ENCODE results near the gene TMPRSS4.

Gene TMPRSS4

GRCh38 chr11:118114266-118114665, 37.4 kb downstream of the TMPRSS4 start:
- CTCF ChIA-PET, result interaction anchor here (0.6 to 1.2 kb wide), 3 partner anchors 30 to 1232 kb away, joined by 3 read pairs; no protein-coding TSS in a partner anchor
- POLR2A ChIA-PET, result no interaction called here
- no peak for DNase-seq (ENCODE audit: low read depth, low spot score)
- no peak overlapping the region for H3K4me3 ChIP-seq (ENCODE audit: low read depth, low read length)
- TF ChIP-seq CTCF (IDR thresholded peaks at IDR 0.05; ENCODE audit: insufficient read depth, low read length, missing control alignments), result no peak

GRCh38 chr11:118115048-118115447, 38.2 kb downstream of the TMPRSS4 start:
- CTCF ChIA-PET, result no interaction called here
- no peak overlapping the region for H3K4me3 ChIP-seq (ENCODE audit: low read depth, low read length)
- DNase-seq (ENCODE audit: low read depth, low spot score), result no peak
- no peak for TF ChIP-seq CTCF (IDR thresholded peaks at IDR 0.05; ENCODE audit: insufficient read depth, low read length, missing control alignments)
- POLR2A ChIA-PET, result no interaction called here

GRCh38 chr11:118117790-118118601, 41.1 kb downstream of the TMPRSS4 start:
- DNase-seq (ENCODE audit: low read depth, low spot score), result no peak
- no peak overlapping the region for H3K4me3 ChIP-seq (ENCODE audit: low read depth, low read length)
- POLR2A ChIA-PET, result no interaction called here
- CTCF ChIA-PET, result no interaction called here
- TF ChIP-seq CTCF (IDR thresholded peaks at IDR 0.05; ENCODE audit: insufficient read depth, low read length, missing control alignments), result no peak

GRCh38 chr11:118120793-118121192, 43.9 kb downstream of the TMPRSS4 start:
- CTCF ChIA-PET, result interaction anchor here (1.4 to 1.5 kb wide), 2 partner anchors 50 to 67 kb away, joined by 3 to 6 read pairs; no protein-coding TSS in a partner anchor

GRCh38 chr11:118124929-118125535, 48.2 kb downstream of the TMPRSS4 start:
- ChIA-PET POLR2A (no interaction called here), CTCF (interaction anchor here (1.4 to 1.5 kb wide), 2 partner anchors 20 to 46 kb away, joined by 4 read pairs; no protein-coding TSS in a partner anchor)
- no peak for DNase-seq (ENCODE audit: low read depth, low spot score)
- H3K4me3 ChIP-seq (ENCODE audit: low read depth, low read length), result no peak overlapping the region
- no peak for TF ChIP-seq CTCF (IDR thresholded peaks at IDR 0.05; ENCODE audit: insufficient read depth, low read length, missing control alignments)

More at GRCh38 chr11:118120793-118121192, 43.9 kb downstream of the TMPRSS4 start:
- POLR2A ChIA-PET, result no interaction called here
- no peak for TF ChIP-seq CTCF (IDR thresholded peaks at IDR 0.05; ENCODE audit: insufficient read depth, low read length, missing control alignments)
- no peak overlapping the region for H3K4me3 ChIP-seq (ENCODE audit: low read depth, low read length)
- no peak for DNase-seq (ENCODE audit: low read depth, low spot score)

All from AG04449 (cell line).